SK-N-SH (cell line): ENCODE data around the gene RNF4. TPM values are rescaled to one million over a fixed set of nuclear protein-coding genes. Genes with fewer than 3 reads are reported as not detected.

ENCODE experiments used
- CTCF ChIA-PET: fragments of 300-600, 350-600 bp; formaldehyde crosslinking; extraction: SDS; loops from one replicate; lab custom pipeline; 2021; lab: Yijun Ruan, JAX
- POLR2A ChIA-PET: fragments of 350-600 bp; sonication (Branson Sonifier 250); formaldehyde crosslinking; extraction: SDS; loops from one replicate; lab custom pipeline; 2020; ENCODE audit warnings: antibody characterized with exemption, inconsistent platforms; lab: Yijun Ruan, JAX
- DNase-seq: peaks from one replicate; pipeline ENCODE4 v3.0.0; 2012
- H2AFZ ChIP-seq: fragments of 200-600 bp; sonication (generic); 2 replicates; pipeline ENCODE4 v1.8.1; 2016; ENCODE audit warnings: antibody characterized with exemption, mild to moderate bottlenecking, low read depth
- H3F3A ChIP-seq: fragments of 200-600 bp; sonication (generic); replicated peaks from 2 replicates; pipeline ENCODE3; 2016; ENCODE audit warnings: antibody characterized with exemption, mild to moderate bottlenecking; ENCODE audit not compliant: insufficient read depth
- H3K27ac ChIP-seq, 2 experiments: fragments of 200-500 bp in 1 of 2; fragments of 200-600 bp in 1 of 2; sonication (Bioruptor generic) in 1 of 2; sonication (generic), shearing (Covaris generic) in 1 of 2; 2 replicates each; pipeline versions ENCODE4 v1.5.1 to v1.6.1; 2014 to 2016; ENCODE audit warnings: low read depth in 2 of 2, inconsistent platforms in 1 of 2, low read length in 1 of 2, mild to moderate bottlenecking in 1 of 2, mixed read lengths in 1 of 2
- H3K27me3 ChIP-seq: fragments of 200-600 bp; sonication (generic), shearing (Covaris generic); 2 replicates; pipeline ENCODE4 v1.6.1; 2016; ENCODE audit warnings: mixed run types; ENCODE audit not compliant: insufficient read depth
- H3K36me3 ChIP-seq, 2 experiments: fragments of 200-500 bp in 1 of 2; fragments of 200-600 bp in 1 of 2; sonication (Bioruptor generic) in 1 of 2; sonication (generic) in 1 of 2; replicated peaks in 1 of 2; 2 replicates each; pipeline versions ENCODE3 to v1.5.1; 2014 to 2016; ENCODE audit warnings: low read length in 1 of 2, mild to moderate bottlenecking in 1 of 2; ENCODE audit not compliant: insufficient read depth in 2 of 2, control insufficient read depth in 1 of 2
- H3K4me1 ChIP-seq, 2 experiments: fragments of 200-500 bp in 1 of 2; fragments of 200-600 bp in 1 of 2; sonication (Bioruptor generic) in 1 of 2; sonication (generic), shearing (Covaris generic) in 1 of 2; 2 replicates each; pipeline versions ENCODE4 v1.5.1 to v1.6.1; 2014 to 2016; ENCODE audit warnings: low read depth in 1 of 2, low read length in 1 of 2, mixed run types in 1 of 2; ENCODE audit not compliant: insufficient read depth in 2 of 2, control insufficient read depth in 1 of 2
- H3K4me2 ChIP-seq: fragments of 200-600 bp; sonication (generic), shearing (Covaris generic); 2 replicates; pipeline ENCODE4 v1.6.1; 2017; ENCODE audit warnings: mixed run types
- H3K4me3 ChIP-seq, 2 experiments: fragments of 200-500 bp in 1 of 2; fragments of 200-600 bp in 1 of 2; sonication (Bioruptor generic) in 1 of 2; sonication (generic), shearing (Covaris generic) in 1 of 2; 2 replicates each; pipeline versions ENCODE4 v1.5.1 to v1.8.1; 2014 to 2016; ENCODE audit warnings: low read depth in 2 of 2, inconsistent platforms in 1 of 2, low read length in 1 of 2, mild to moderate bottlenecking in 1 of 2, mixed read lengths in 1 of 2, moderate library complexity in 1 of 2
- H3K79me2 ChIP-seq: fragments of 200-600 bp; sonication (generic); 2 replicates; pipeline ENCODE4 v1.8.1; 2017; ENCODE audit warnings: mild to moderate bottlenecking; ENCODE audit not compliant: insufficient read depth
- H3K9ac ChIP-seq: fragments of 200-600 bp; sonication (generic); 2 replicates; pipeline ENCODE4 v1.6.1; 2017; ENCODE audit warnings: mixed run types
- H3K9me2 ChIP-seq: fragments of 200-600 bp; sonication (generic); 2 replicates; pipeline ENCODE4 v1.6.1; 2017; ENCODE audit warnings: mixed run types
- H3K9me3 ChIP-seq: fragments of 200-600 bp; sonication (generic); 2 replicates; pipeline ENCODE4 v1.6.1; 2017; ENCODE audit warnings: mixed run types, mild to moderate bottlenecking, moderate library complexity
- H4K20me1 ChIP-seq: fragments of 200-600 bp; sonication (generic); 2 replicates; pipeline ENCODE4 v1.6.1; 2017; ENCODE audit warnings: mild to moderate bottlenecking, mixed run types; ENCODE audit not compliant: insufficient read depth
- FOXJ3 ChIP-seq: sonication (generic); formaldehyde crosslinking; IDR thresholded peaks from 2 replicates; pipeline ENCODE4 v1.5.1; 2020; ENCODE audit warnings: mild to moderate bottlenecking, missing genetic modification reagents
- FOXM1 ChIP-seq: IDR thresholded peaks from 2 replicates; pipeline ENCODE4 v1.4.0; 2012; ENCODE audit warnings: low read depth, mild to moderate bottlenecking
- MAX ChIP-seq: IDR thresholded peaks from 2 replicates; pipeline ENCODE4 v1.4.0; 2012; ENCODE audit warnings: low read depth
- MXI1 ChIP-seq: IDR thresholded peaks from 2 replicates; pipeline ENCODE4 v1.6.1; 2012; ENCODE audit warnings: mild to moderate bottlenecking, low read depth, low read length, improper control_type of control experiment
- NRF1 ChIP-seq: IDR thresholded peaks from 2 replicates; pipeline ENCODE4 v1.6.1; 2012; ENCODE audit warnings: low read depth, mild to moderate bottlenecking, low read length
- RAD21 ChIP-seq: IDR thresholded peaks from 2 replicates; pipeline ENCODE4 v1.6.1; 2012; ENCODE audit warnings: mild to moderate bottlenecking, low read length
- RCOR1 ChIP-seq: fragments of 150-350 bp; IDR thresholded peaks from 2 replicates; pipeline ENCODE4 v1.6.1; 2017; ENCODE audit warnings: antibody characterized with exemption, low read length
- RXRA ChIP-seq: IDR thresholded peaks from 2 replicates; pipeline ENCODE4 v1.4.0; 2012; ENCODE audit warnings: low read depth, mild to moderate bottlenecking, borderline replicate concordance
- TCF12 ChIP-seq: IDR thresholded peaks from 2 replicates; pipeline ENCODE4 v1.4.0; 2012
- TEAD4 ChIP-seq: IDR thresholded peaks from 2 replicates; pipeline ENCODE4 v1.4.0; 2012; ENCODE audit warnings: mild to moderate bottlenecking, borderline replicate concordance; ENCODE audit not compliant: insufficient read depth
- YY1 ChIP-seq: IDR thresholded peaks from 2 replicates; pipeline ENCODE4 v1.4.0; 2012; ENCODE audit warnings: low read depth, mild to moderate bottlenecking
- WGBS: methylation state at CpG from one replicate; pipeline ENCODE4 v1.1.6; 2017; ENCODE audit warnings: low lambda C conversion rate; 5-methylcytosine and 5-hydroxymethylcytosine counted together
- polyA plus RNA-seq, 3 experiments: library from polyadenylated mRNA; depleted of rRNA; stranded (reverse); fragments of >200 nt; gene quantifications; 2 replicates each; pipeline ENCODE4 v1.2.3, GENCODE V29; 2012
- TF ChIP-seq, protein P1 (sequence below): IDR thresholded peaks from 2 replicates; pipeline ENCODE4 v1.6.1; 2012; ENCODE audit warnings: mild to moderate bottlenecking, low read depth, low read length, moderate library complexity
- TF ChIP-seq, protein P2 (sequence below): fragments of 150-350 bp; IDR thresholded peaks from 2 replicates; pipeline ENCODE4 v1.6.1; 2016; ENCODE audit warnings: mild to moderate bottlenecking, low read depth, low read length
- TF ChIP-seq, protein P3 (sequence below): fragments of 200-600 bp; sonication (generic); IDR thresholded peaks from 2 replicates; pipeline ENCODE4 v1.6.1; 2017; ENCODE audit warnings: antibody characterized with exemption, mild to moderate bottlenecking, moderate library complexity

RNF4 gene
- polyA plus RNA-seq, 1 of the 3 experiments (the other 2 are of a cell fraction), result 60.7 TPM

DNA sequence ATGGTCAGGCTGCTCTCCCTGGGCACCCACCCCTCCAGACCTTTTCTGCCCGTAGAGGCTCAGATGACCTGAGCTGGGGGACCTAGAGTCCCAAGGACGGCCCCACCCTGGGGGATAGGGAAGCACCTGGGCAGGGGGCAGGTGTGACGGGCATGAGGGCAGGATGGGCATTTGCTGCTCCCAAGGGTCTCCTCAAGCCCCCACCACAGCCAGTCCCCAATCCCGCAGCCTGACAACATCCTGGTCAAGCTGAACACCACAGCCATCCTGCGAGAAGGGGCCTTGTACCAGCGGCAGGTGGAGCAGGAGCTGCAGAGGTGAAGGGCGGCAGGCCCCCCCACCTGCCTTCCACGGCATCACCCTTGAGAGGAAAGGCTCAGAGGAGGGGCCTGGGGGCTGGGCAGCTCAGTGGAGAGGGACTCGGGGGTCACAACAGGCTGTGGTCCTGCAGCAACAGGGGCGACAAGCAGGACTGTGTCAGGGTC, 17.8 kb upstream of the RNF4 start:
- ChIA-PET POLR2A (interaction anchor here (0.6 kb wide), 1 partner anchor 10 kb away, joined by 3 read pairs; no protein-coding TSS in a partner anchor), CTCF (interaction anchor here (1.5 to 2.9 kb wide), 3 partner anchors 10 to 15 kb away, joined by 3 to 8 read pairs (median 4); no protein-coding TSS in a partner anchor)
- H3F3A ChIP-seq, result no peaks in the 10 kb centered on the region
- no peak for TF ChIP-seq TEAD4
- no peak for TF ChIP-seq RAD21
- TF ChIP-seq FOXM1, result no peak
- TF ChIP-seq YY1, result no peak
- TF ChIP-seq MXI1, result no peak
- TF ChIP-seq, protein P1, sequence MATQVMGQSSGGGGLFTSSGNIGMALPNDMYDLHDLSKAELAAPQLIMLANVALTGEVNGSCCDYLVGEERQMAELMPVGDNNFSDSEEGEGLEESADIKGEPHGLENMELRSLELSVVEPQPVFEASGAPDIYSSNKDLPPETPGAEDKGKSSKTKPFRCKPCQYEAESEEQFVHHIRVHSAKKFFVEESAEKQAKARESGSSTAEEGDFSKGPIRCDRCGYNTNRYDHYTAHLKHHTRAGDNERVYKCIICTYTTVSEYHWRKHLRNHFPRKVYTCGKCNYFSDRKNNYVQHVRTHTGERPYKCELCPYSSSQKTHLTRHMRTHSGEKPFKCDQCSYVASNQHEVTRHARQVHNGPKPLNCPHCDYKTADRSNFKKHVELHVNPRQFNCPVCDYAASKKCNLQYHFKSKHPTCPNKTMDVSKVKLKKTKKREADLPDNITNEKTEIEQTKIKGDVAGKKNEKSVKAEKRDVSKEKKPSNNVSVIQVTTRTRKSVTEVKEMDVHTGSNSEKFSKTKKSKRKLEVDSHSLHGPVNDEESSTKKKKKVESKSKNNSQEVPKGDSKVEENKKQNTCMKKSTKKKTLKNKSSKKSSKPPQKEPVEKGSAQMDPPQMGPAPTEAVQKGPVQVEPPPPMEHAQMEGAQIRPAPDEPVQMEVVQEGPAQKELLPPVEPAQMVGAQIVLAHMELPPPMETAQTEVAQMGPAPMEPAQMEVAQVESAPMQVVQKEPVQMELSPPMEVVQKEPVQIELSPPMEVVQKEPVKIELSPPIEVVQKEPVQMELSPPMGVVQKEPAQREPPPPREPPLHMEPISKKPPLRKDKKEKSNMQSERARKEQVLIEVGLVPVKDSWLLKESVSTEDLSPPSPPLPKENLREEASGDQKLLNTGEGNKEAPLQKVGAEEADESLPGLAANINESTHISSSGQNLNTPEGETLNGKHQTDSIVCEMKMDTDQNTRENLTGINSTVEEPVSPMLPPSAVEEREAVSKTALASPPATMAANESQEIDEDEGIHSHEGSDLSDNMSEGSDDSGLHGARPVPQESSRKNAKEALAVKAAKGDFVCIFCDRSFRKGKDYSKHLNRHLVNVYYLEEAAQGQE, result no peak
- TF ChIP-seq RXRA, result no peak
- TF ChIP-seq, protein P2, sequence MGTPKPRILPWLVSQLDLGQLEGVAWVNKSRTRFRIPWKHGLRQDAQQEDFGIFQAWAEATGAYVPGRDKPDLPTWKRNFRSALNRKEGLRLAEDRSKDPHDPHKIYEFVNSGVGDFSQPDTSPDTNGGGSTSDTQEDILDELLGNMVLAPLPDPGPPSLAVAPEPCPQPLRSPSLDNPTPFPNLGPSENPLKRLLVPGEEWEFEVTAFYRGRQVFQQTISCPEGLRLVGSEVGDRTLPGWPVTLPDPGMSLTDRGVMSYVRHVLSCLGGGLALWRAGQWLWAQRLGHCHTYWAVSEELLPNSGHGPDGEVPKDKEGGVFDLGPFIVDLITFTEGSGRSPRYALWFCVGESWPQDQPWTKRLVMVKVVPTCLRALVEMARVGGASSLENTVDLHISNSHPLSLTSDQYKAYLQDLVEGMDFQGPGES, result no peak
- no peak for TF ChIP-seq MAX
- TF ChIP-seq RCOR1, result no peak
- no peak for TF ChIP-seq TCF12
- TF ChIP-seq, protein P3, sequence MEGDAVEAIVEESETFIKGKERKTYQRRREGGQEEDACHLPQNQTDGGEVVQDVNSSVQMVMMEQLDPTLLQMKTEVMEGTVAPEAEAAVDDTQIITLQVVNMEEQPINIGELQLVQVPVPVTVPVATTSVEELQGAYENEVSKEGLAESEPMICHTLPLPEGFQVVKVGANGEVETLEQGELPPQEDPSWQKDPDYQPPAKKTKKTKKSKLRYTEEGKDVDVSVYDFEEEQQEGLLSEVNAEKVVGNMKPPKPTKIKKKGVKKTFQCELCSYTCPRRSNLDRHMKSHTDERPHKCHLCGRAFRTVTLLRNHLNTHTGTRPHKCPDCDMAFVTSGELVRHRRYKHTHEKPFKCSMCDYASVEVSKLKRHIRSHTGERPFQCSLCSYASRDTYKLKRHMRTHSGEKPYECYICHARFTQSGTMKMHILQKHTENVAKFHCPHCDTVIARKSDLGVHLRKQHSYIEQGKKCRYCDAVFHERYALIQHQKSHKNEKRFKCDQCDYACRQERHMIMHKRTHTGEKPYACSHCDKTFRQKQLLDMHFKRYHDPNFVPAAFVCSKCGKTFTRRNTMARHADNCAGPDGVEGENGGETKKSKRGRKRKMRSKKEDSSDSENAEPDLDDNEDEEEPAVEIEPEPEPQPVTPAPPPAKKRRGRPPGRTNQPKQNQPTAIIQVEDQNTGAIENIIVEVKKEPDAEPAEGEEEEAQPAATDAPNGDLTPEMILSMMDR, result no peak
- TF ChIP-seq NRF1, result no peak
- TF ChIP-seq FOXJ3 (CRISPR knock-in tag), result no peak
- no peak overlapping the region for H2AFZ ChIP-seq
- no peaks in the 10 kb centered on the region for H3K4me1 ChIP-seq
- H3K27me3 ChIP-seq, result no peaks in the 10 kb centered on the region; the same call in 1 of the 2 replicates
- H3K36me3 ChIP-seq, result no peaks in the 10 kb centered on the region
- no peak overlapping the region for H3K27ac ChIP-seq
- H3K9me3 ChIP-seq, result no peaks in the 10 kb centered on the region
- H3K4me3 ChIP-seq, result no peak overlapping the region
- no peak for DNase-seq
- 62% methylated on average over 10 of the region's 10 CpGs for WGBS
- H3K4me2 ChIP-seq, result no peak overlapping the region
- no peaks in the 10 kb centered on the region for H4K20me1 ChIP-seq
- no peaks in the 10 kb centered on the region for H3K79me2 ChIP-seq
- H3K9ac ChIP-seq, result no peak overlapping the region
- H3K9me2 ChIP-seq, result no peaks in the 10 kb centered on the region
